HG03108 (cell line): ENCODE data around the gene ADM2.

Source experiments
- ATAC-seq: cut with Tn5 transposase; IDR thresholded peaks from one replicate; pipeline ENCODE4 v1.9.1; 2021; ENCODE audit warnings: moderate library complexity; ENCODE audit not compliant: unreplicated experiment

ADM2 gene

DNA sequence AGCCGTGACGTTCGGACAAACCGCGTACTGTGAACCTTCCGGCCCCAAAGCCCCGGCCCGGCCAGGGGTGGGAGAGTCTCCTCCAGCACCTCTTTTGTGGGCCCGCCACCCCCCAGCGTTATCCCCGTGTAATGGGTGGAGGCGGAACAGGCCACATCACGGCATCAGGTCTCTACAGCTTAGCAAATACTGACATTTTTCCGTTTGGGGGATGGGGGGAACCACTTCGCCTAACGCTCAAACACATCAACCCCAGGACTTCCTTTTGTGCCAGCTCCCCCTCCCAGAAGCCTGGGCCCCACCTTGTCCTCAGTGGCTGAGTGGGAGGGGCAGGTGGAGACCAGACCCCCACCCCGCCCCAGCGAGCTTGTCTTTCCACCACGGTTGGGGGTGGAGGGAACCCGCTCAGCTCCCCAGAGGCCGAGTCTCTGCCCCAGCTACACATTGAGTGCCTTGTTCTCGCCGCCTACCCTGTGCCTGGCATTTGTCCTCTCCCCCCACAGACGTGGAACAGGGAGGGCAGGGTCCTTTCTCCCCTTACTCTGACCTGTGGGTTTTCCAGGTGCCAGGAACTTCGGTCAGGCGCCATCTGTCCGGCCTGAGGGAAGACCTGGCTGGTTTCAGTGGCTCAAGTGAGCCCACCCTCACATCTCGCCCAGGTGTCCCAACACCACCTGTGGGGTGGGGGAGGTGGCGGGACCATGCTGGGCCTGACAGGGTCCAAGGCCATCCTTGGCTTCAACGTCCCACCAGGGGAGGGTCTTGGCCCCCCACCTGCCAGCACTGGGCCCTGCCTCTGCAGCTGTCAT, 36.1 kb upstream of the ADM2 start:
- no peak for ATAC-seq

- no peak for ATAC-seq
Observed at GRCh38 chr22:50445880-50446707, 35.2 kb upstream of the ADM2 start.

GRCh38 chr22:50446708-50447575, 34.4 kb upstream of the ADM2 start:
- no peak for ATAC-seq

- ATAC-seq: no peak
Observed at GRCh38 chr22:50447576-50448551, 33.5 kb upstream of the ADM2 start.

DNA sequence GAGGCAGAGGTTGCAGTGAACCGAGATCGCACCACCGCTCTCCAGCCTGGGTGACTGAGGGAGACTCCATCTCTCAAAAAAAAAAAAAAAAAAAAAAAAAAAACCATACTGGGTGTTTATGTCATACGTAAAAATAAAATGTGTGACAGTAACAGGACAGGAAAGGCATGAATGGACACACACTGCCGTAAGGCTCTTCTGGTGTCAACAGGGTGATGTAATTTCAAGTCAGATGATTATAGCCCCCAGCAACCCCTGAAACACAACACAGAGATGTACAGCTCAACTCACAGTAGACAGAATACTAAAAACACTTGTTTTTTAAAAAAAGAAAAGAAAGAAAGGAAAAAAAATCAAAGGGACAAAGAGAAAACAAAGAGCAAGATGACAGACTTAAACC, 28.7 kb upstream of the ADM2 start:
- no peak for ATAC-seq

DNA sequence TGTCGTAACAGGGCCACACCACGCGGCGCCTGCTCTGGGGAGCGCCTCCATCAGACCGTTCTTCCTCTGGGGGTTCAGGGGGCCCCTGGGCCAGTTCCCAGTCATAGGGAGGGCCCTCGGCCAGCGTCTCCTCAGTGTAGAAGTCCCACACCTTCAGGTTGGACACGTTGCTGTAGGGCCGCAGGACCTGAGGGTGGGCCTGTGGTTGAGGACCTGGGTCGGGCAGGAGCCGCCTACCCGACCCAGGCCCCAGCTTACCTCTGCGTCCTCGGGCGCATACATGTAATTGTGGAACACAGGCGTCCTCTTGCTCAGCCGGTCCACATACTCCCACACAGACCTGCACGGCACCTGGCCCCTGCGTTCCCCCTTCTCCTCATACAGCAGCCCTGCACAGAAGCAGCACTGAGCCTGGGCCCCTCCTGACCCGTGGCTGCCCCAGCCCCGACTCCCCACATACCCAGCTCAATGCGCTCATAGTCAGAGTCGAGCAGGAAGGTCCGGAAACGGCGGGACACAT, 26.7 kb upstream of the ADM2 start:
- no peak for ATAC-seq

DNA sequence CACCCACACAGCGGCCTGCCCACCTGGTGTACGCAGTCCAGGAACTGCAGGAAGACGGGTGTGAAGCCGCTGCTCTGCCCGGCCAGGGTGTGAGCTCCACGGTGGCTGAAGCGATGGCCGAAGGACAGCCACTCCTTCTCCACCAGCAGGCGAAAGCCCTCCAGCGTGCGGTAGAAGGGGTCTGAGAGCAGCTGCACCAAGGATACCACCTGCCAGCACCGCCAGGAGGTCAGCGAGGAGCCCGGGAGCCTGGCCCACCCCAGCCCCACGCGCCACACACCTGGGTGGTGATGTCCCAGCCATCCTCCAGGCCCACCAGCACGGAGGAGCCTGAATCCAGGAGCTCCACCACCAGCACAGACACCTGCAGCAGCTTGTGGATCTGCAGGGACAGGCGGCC, 26.1 kb upstream of the ADM2 start:
- no peak for ATAC-seq

GRCh38 chr22:50456026-50456425, 25.3 kb upstream of the ADM2 start:
- no peak for ATAC-seq

GRCh38 chr22:50456466-50457234, 24.7 kb upstream of the ADM2 start:
- ATAC-seq: no peak

- no peak for ATAC-seq
Observed at GRCh38 chr22:50459016-50459415, 22.3 kb upstream of the ADM2 start.

- no peak for ATAC-seq
Observed at GRCh38 chr22:50459496-50460140, 21.7 kb upstream of the ADM2 start.

DNA sequence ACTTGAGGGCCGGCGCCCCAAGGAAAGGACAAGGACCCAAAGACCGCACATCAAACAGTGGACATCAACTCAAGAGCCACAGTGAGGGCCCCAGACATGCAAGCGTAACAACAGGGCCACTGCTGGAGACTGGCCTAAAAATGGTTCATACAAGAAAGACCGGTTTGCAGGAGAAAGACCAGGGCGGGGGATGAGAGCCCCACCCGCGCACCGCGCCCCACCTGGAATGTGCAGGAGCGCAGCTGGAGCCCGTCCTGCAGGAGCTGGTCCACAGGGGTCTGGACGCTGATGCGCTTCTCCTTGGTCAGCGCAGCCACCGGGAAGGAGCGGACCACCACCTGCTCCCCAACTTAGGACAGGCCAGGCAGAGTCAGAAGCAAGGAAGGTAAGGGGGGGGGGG, 20.4 kb upstream of the ADM2 start:
- ATAC-seq: no peak

- ATAC-seq: no peak
Observed at GRCh38 chr22:50461536-50461935, 19.8 kb upstream of the ADM2 start.

DNA sequence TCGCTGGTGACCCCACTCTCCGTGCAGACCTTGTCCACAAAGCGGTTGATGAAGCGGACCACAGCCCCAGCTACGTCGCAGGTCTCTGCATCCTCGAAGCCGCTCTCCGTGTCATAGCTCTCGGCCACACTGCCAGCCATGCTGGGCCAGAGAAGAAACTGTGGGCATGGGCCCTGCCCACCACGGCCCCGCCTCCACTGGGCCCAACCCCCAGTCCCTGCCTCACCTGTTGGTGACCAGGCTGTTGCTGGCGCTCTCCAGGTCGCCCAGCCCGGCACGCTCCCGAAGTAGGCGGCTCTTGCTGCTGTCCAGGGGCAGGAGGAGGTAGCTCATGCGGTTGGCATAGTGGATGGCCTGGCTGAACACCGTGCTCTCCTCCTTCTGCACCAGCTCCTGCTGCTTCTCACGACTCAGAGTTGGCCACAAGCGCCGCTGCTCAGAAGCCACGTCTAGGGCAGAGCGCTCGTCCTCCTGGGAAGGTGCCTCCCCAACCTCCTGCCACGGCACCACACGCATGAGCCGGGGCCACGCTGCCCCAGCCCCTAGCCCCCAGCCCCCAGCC, 19.3 kb upstream of the ADM2 start:
- ATAC-seq: no peak

GRCh38 chr22:50463188-50463900, 18.0 kb upstream of the ADM2 start:
- no peak for ATAC-seq

DNA sequence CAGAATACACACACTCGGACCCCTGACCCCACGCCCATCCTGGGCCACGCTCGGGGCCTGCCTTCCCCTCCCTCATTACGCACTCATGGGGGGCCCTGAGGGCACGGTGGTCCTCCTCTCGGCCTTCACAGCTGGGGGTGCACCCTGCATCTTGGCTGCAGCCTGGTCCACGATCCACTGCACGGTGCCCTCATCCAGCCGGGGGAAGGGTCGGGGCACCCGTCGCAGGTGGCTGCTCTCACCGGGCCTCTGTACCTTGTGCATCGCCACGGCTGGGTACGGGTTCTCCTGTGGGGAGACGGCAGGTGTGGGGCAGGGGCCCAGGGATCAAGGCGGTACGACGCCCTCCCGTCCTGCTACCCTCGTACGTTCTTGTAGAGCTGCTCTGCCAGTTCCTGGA, 16.9 kb upstream of the ADM2 start:
- ATAC-seq: no peak

GRCh38 chr22:50465066-50465930, 16.0 kb upstream of the ADM2 start:
- no peak for ATAC-seq
